Neuronal stem cell (in vitro differentiated cells): Measurements from ENCODE around the gene STAT3.
"Not testable (repeated sequence)": the region's sequence is repeated elsewhere in the genome, so short reads cannot be mapped to it uniquely, and the experiment has no call there.

Source experiments
- DNase-seq: peaks from one replicate; pipeline ENCODE4 v3.0.0-alpha.2; 2013; ENCODE audit warnings: low spot score
- H2AFZ ChIP-seq: one replicate; pipeline ENCODE4 v1.6.1; 2013; ENCODE audit warnings: mild to moderate bottlenecking, low read length, inconsistent platforms
- H2AK5ac ChIP-seq: 2 replicates; pipeline ENCODE4 v1.6.1; 2013; ENCODE audit warnings: low read depth, mild to moderate bottlenecking, inconsistent platforms, low read length, moderate library complexity, mixed read lengths
- H2BK120ac ChIP-seq: 2 replicates; pipeline ENCODE4 v1.6.1; 2013; ENCODE audit warnings: low read depth, mild to moderate bottlenecking, inconsistent platforms, low read length, moderate library complexity, mixed read lengths
- H2BK12ac ChIP-seq: one replicate; pipeline ENCODE4 v1.6.1; 2013; ENCODE audit warnings: low read length, inconsistent platforms
- H2BK15ac ChIP-seq: 2 replicates; pipeline ENCODE4 v1.6.1; 2013; ENCODE audit warnings: mild to moderate bottlenecking, low read length, inconsistent platforms, mixed read lengths
- H2BK5ac ChIP-seq: one replicate; pipeline ENCODE4 v1.6.1; 2013; ENCODE audit warnings: inconsistent platforms, mild to moderate bottlenecking, low read length, moderate library complexity
- H3K14ac ChIP-seq: one replicate; pipeline ENCODE4 v1.6.1; 2013; ENCODE audit warnings: low read length, inconsistent platforms
- H3K18ac ChIP-seq: 2 replicates; pipeline ENCODE4 v1.6.1; 2013; ENCODE audit warnings: low read length, inconsistent platforms
- H3K23ac ChIP-seq: 2 replicates; pipeline ENCODE4 v1.6.1; 2013; ENCODE audit warnings: low read depth, mild to moderate bottlenecking, mixed read lengths, low read length, inconsistent platforms; ENCODE audit not compliant: poor library complexity
- H3K27ac ChIP-seq: replicated peaks from 3 replicates; pipeline ENCODE4 v1.5.1; 2013; ENCODE audit warnings: low read length, inconsistent platforms
- H3K27me3 ChIP-seq, 3 experiments: 2 replicates each; pipeline ENCODE4 v1.6.1; 2013; ENCODE audit warnings: low read length in 3 of 3, mild to moderate bottlenecking in 2 of 3, inconsistent platforms in 1 of 3, low read depth in 1 of 3, mixed read lengths in 1 of 3, moderate library complexity in 1 of 3; ENCODE audit not compliant: control insufficient read depth in 3 of 3, insufficient read depth in 3 of 3
- H3K36me3 ChIP-seq, 2 donors: replicated peaks in 1 of 2; 2 replicates each; pipeline ENCODE4 v1.6.1; 2013; ENCODE audit warnings: low read length in 2 of 2; ENCODE audit not compliant: control insufficient read depth in 2 of 2, insufficient read depth in 2 of 2
- H3K4ac ChIP-seq: 2 replicates; pipeline ENCODE4 v1.6.1; 2013; ENCODE audit warnings: inconsistent platforms, mild to moderate bottlenecking, low read length, moderate library complexity
- H3K4me1 ChIP-seq, 2 donors: 1 replicate in 1 of 2; 2 replicates in 1 of 2; pipeline ENCODE4 v1.6.1; 2013; ENCODE audit warnings: low read length in 2 of 2, low read depth in 1 of 2; ENCODE audit not compliant: control insufficient read depth in 2 of 2, insufficient read depth in 1 of 2
- H3K4me2 ChIP-seq: one replicate; pipeline ENCODE4 v1.6.1; 2013; ENCODE audit warnings: mild to moderate bottlenecking, low read length, inconsistent platforms; ENCODE audit not compliant: insufficient read depth, poor library complexity, severe bottlenecking
- H3K4me3 ChIP-seq, 2 donors: 2 replicates each; pipeline ENCODE4 v1.5.1; 2013; ENCODE audit warnings: low read length in 2 of 2, mild to moderate bottlenecking in 2 of 2, inconsistent platforms in 1 of 2, moderate library complexity in 1 of 2
- H3K79me1 ChIP-seq: one replicate; pipeline ENCODE4 v1.6.1; 2013; ENCODE audit warnings: low read depth, mild to moderate bottlenecking, inconsistent platforms, low read length, moderate library complexity
- H3K9ac ChIP-seq: one replicate; pipeline ENCODE4 v1.6.1; 2013; ENCODE audit warnings: mild to moderate bottlenecking, low read depth, low read length, inconsistent platforms; ENCODE audit not compliant: poor library complexity
- H3K9me3 ChIP-seq, 2 donors: replicated peaks in 1 of 2; 2 replicates each; pipeline versions ENCODE3 to v1.6.1; 2013; ENCODE audit warnings: low read length in 2 of 2, mild to moderate bottlenecking in 2 of 2, inconsistent platforms in 1 of 2, low read depth in 1 of 2, mixed read lengths in 1 of 2, moderate library complexity in 1 of 2; ENCODE audit not compliant: control insufficient read depth in 2 of 2, insufficient read depth in 1 of 2
- H4K8ac ChIP-seq: one replicate; pipeline ENCODE4 v1.6.1; 2013; ENCODE audit warnings: low read depth, mild to moderate bottlenecking, inconsistent platforms, low read length, moderate library complexity
- H4K91ac ChIP-seq: one replicate; pipeline ENCODE4 v1.6.1; 2013; ENCODE audit warnings: low read length, low read depth, mild to moderate bottlenecking, inconsistent platforms; ENCODE audit not compliant: poor library complexity
- WGBS, 2 donors: extraction: QIAGEN DNeasy Blood & Tissue Kit; methylation state at CpG; one replicate each; pipeline ENCODE4 v1.1.7; 2013; ENCODE audit warnings: missing lambda C conversion rate in 2 of 2, mixed read lengths in 1 of 2; ENCODE audit not compliant: insufficient read length in 2 of 2, insufficient replicate concordance in 1 of 2; ENCODE audit errors: extremely low coverage in 2 of 2; 5-methylcytosine and 5-hydroxymethylcytosine counted together

The STAT3 gene

DNA sequence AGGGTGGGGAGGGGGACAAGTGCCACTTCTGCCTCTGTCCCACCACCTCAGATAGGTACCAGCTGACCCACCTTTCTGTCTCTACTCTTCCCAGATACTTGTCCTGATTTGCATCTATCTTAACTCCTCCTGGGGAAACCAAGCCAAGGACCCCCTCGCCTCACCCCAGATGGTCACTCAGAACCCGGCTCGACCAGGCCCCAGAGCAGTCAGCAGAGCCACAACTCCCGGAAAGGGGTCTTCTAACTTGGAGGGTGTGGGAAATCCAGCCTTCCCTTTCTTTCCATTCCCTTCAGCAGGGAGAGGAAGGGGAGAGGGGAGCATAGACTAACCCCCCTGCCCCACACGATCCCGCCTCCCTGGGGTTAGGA lies 32.9 kb upstream of the STAT3 start:
- no peak overlapping the region for H3K23ac ChIP-seq
- no peaks in the 10 kb centered on the region for H3K79me1 ChIP-seq
- no peak for DNase-seq
- no peak overlapping the region for H3K4ac ChIP-seq
- no peak overlapping the region for H4K8ac ChIP-seq
- H3K27ac ChIP-seq, result no peak overlapping the region
- peaks cover 7 to 14% of the 10 kb centered on the region in 2 donors for H3K4me1 ChIP-seq
- peak overlapping the region; percentile 84 for H3K18ac ChIP-seq
- peak overlapping the region; percentile 52 for H2AFZ ChIP-seq
- no peak overlapping the region for H2BK5ac ChIP-seq
- H3K14ac ChIP-seq, result no peak overlapping the region
- H3K4me3 ChIP-seq, result peak overlapping the region in 1 of 2 donors; percentile 91
- H2BK120ac ChIP-seq, result no peak overlapping the region
- peak overlapping the region; percentile 93 for H3K4me2 ChIP-seq
- peak overlapping the region; percentile 32 for H2AK5ac ChIP-seq
- H2BK15ac ChIP-seq, result peak overlapping the region; percentile 13
- WGBS, 2 donors, result no CpG with 5 or more reads among the region's 6 CpGs
- no peaks in the 10 kb centered on the region for H3K36me3 ChIP-seq
- peaks cover 14 to 53% (median 25%) of the 10 kb centered on the region in 3 experiments for H3K27me3 ChIP-seq
- H3K9me3 ChIP-seq, result no peaks in the 10 kb centered on the region
- no peak overlapping the region for H4K91ac ChIP-seq
- H3K9ac ChIP-seq, result no peak overlapping the region
- no peak overlapping the region for H2BK12ac ChIP-seq

DNA sequence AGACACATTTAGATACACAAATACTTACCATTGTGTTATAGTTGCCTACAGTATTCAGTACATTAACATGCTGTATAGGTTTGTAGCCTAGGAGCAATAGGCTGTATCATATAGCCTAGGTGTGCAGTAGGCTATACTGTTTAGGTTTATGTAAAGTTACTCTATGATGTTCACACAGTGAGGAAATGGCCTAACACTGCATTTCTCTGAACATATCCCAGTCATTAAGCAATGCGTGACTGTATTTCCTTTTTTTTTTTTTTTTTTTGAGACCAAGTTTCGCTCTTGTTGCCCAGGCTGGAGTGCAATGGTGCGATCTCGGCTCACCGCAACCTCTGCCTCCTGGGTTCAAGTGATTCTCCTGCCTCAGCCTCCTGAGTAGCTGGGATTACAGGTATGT lies 29.7 kb upstream of the STAT3 start:
- not testable (repeated sequence) for H3K4me2 ChIP-seq, H2BK120ac ChIP-seq, H3K9me3 ChIP-seq, H3K14ac ChIP-seq, H4K8ac ChIP-seq, H2BK5ac ChIP-seq, H2BK15ac ChIP-seq, H3K4ac ChIP-seq, H3K27ac ChIP-seq, H3K36me3 ChIP-seq, H3K9ac ChIP-seq, H2BK12ac ChIP-seq, H3K4me3 ChIP-seq, H3K18ac ChIP-seq, H2AFZ ChIP-seq, H2AK5ac ChIP-seq, H4K91ac ChIP-seq, DNase-seq, H3K79me1 ChIP-seq, H3K23ac ChIP-seq
- Histone ChIP-seq H3K27me3 (peaks cover 14 to 31% (median 25%) of the 10 kb centered on the region in 3 experiments), H3K4me1 (peaks cover 11 to 13% of the 10 kb centered on the region in 2 donors)
- WGBS, 2 donors, result no CpG with 5 or more reads among the region's 5 CpGs

DNA sequence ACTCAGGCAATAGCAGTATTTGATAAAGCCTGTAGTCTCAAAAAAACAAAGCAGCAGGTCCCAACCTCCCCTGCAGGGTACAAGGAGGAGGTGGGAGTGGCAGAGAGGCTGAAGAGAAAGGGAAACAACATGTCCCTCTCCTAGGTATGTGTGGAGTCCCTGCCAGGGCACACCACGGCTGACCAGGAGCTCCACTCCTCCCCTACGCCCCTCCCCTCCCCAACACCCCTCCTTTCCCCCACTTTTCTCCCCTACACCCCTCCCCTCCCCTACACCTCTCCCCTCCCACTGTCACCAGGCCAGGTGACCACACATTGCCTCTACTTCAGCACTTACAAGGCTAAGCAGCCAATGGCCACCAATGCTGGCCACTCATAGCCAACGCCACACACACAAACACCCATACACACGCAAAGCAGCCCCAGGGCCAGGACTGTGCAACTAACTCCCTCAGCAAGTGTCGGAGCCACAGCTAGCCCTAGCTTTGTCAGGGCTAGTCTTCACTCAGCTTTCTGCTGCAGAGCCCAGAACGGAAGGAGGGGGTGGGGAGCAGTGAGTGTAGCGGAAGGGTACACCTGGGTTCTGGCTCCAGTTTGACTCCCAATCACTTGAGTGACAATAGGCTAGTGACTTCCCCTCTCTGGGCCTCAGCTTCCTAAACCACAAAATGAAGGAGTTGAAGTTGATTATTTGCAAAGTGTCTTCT lies 26.6 kb upstream of the STAT3 start:
- no peak overlapping the region for H4K8ac ChIP-seq
- H2BK15ac ChIP-seq, result peak overlapping the region; percentile 21
- no peaks in the 10 kb centered on the region for H3K36me3 ChIP-seq
- no peak overlapping the region for H3K14ac ChIP-seq
- H2AFZ ChIP-seq, result peak overlapping the region; percentile 41
- no peak overlapping the region for H4K91ac ChIP-seq
- no peak overlapping the region for H3K4me3 ChIP-seq
- no peak overlapping the region for H3K4me2 ChIP-seq
- H3K4ac ChIP-seq, result no peak overlapping the region
- H2BK12ac ChIP-seq, result peak overlapping the region; percentile 97
- no peak for DNase-seq
- H3K18ac ChIP-seq, result peak overlapping the region; percentile 15
- no peak overlapping the region for H3K9ac ChIP-seq
- no peak overlapping the region for H2BK120ac ChIP-seq
- H3K23ac ChIP-seq, result peak overlapping the region; percentile 47
- H2AK5ac ChIP-seq, result no peak overlapping the region
- H3K9me3 ChIP-seq, result no peaks in the 10 kb centered on the region
- WGBS, 2 donors, result no CpG with 5 or more reads among the region's 7 CpGs
- peaks cover 4 to 7% of the 10 kb centered on the region in 2 donors for H3K4me1 ChIP-seq
- peak overlapping the region; percentile 39 for H3K27ac ChIP-seq
- H2BK5ac ChIP-seq, result no peak overlapping the region
- peaks cover 0 to under 1% (median 0%) of the 10 kb centered on the region in 3 experiments for H3K27me3 ChIP-seq
- H3K79me1 ChIP-seq, result no peaks in the 10 kb centered on the region

DNA sequence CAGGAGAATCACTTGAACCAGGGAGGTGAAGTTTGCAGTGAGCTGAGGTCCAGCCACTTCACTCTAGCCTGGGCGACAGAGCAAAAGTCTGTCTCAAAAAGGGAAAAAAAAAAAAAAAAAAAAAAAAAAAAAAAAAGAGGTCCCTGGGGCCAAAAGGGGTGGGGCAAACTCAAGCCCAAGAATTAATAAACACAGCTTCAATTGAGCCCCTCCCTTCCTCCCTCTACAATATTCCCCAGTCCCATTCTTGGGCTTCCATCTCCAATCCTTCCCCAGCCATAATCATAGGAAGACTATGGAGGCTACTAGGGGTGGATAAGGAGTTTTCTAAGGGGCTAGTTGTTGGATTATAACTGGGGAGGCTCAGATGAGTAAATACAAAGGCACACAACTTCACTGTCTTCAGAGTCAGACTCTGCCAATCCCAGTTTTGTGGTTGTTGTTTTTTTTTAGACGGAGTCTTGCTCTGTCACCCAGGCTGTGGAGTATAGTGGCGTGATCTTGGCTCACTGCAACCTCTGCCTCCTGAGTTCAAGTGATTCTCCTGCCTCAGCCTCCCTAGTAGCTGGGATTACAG lies 25.3 kb upstream of the STAT3 start:
- H3K27ac ChIP-seq, result no peak overlapping the region
- DNase-seq, result no peak
- no peak overlapping the region for H3K9ac ChIP-seq
- H2AFZ ChIP-seq, result no peak overlapping the region
- H2BK5ac ChIP-seq, result no peak overlapping the region
- H2AK5ac ChIP-seq, result no peak overlapping the region
- H3K9me3 ChIP-seq, result no peaks in the 10 kb centered on the region
- H3K4me3 ChIP-seq, result no peak overlapping the region
- no peak overlapping the region for H3K4me2 ChIP-seq
- no peak overlapping the region for H3K23ac ChIP-seq
- H2BK15ac ChIP-seq, result no peak overlapping the region
- WGBS, 2 donors, result no CpG with 5 or more reads among the region's 3 CpGs
- H4K8ac ChIP-seq, result no peak overlapping the region
- no peaks in the 10 kb centered on the region for H3K27me3 ChIP-seq
- H3K4me1 ChIP-seq, result peaks cover 2 to 8% of the 10 kb centered on the region in 2 donors
- H2BK12ac ChIP-seq, result no peak overlapping the region
- H3K18ac ChIP-seq, result no peak overlapping the region
- H3K36me3 ChIP-seq, result no peaks in the 10 kb centered on the region
- H4K91ac ChIP-seq, result no peak overlapping the region
- no peak overlapping the region for H3K4ac ChIP-seq
- no peaks in the 10 kb centered on the region for H3K79me1 ChIP-seq
- H2BK120ac ChIP-seq, result no peak overlapping the region
- H3K14ac ChIP-seq, result no peak overlapping the region
